A549 (cell line): ENCODE data around the gene DMRTC2. TPM values are rescaled to one million over a fixed set of nuclear protein-coding genes. Genes with fewer than 3 reads are reported as not detected.

Experiments used
- ATAC-seq, 2 experiments: fragments of 200-7000 bp in 1 of 2; fragments of >200 bp in 1 of 2; cut with Nextera tagmentation in 1 of 2; cut with Tn5 transposase in 1 of 2; 3 replicates each; pipeline versions ENCODE4 v1.8.0 to v1.9.1; 2018 to 2020; ENCODE audit warnings: mild to moderate bottlenecking in 1 of 2, moderate library complexity in 1 of 2
- CTCF ChIA-PET: fragments of 300-600 bp; sonication (Branson Sonifier 250); formaldehyde crosslinking; extraction: SDS; loops from one replicate; lab custom pipeline; 2021; ENCODE audit warnings: antibody characterized with exemption, inconsistent platforms; lab: Yijun Ruan, JAX
- POLR2A ChIA-PET: fragments of 350-600 bp; formaldehyde crosslinking; extraction: SDS; loops from one replicate; lab custom pipeline; 2021; ENCODE audit warnings: antibody characterized with exemption, inconsistent platforms; lab: Yijun Ruan, JAX
- DNase-seq, 2 experiments: peaks; one replicate each; pipeline versions ENCODE4 v3.0.0 to v3.0.0-alpha.2; 2011 to 2016; ENCODE audit warnings: low read depth in 1 of 2, low spot score in 1 of 2
- FAIRE-seq: peaks from 2 replicates; lab custom pipeline; 2011; peaks lifted over from hg19 to GRCh38; lab: Jason Lieb, UNC
- H3K27ac ChIP-seq, 2 experiments: fragments of >200 bp; sonication (Bioruptor Twin); formaldehyde crosslinking; 3 replicates each; pipeline ENCODE4 v1.5.1; 2016 to 2017
- H3K4me1 ChIP-seq: fragments of >200 bp; sonication (Bioruptor Twin); formaldehyde crosslinking; 3 replicates; pipeline ENCODE4 v1.6.1; 2016
- H3K4me2 ChIP-seq: fragments of >200 bp; sonication (Bioruptor Twin); formaldehyde crosslinking; 3 replicates; pipeline ENCODE4 v1.6.1; 2016
- H3K4me3 ChIP-seq: fragments of >200 bp; sonication (Bioruptor Twin); formaldehyde crosslinking; 3 replicates; pipeline ENCODE4 v1.5.1; 2016
- H3K9me3 ChIP-seq: fragments of >200 bp; sonication (Bioruptor Twin); formaldehyde crosslinking; 3 replicates; pipeline ENCODE4 v1.6.1; 2016
- BHLHE40 ChIP-seq: IDR thresholded peaks from 2 replicates; pipeline ENCODE4 v1.6.1; 2012; ENCODE audit warnings: low read depth, low read length, inconsistent platforms
- CBX2 ChIP-seq: fragments of 200-600 bp; sonication (generic); IDR thresholded peaks from 2 replicates; pipeline ENCODE4 v1.6.1; 2016; ENCODE audit warnings: low read depth, mild to moderate bottlenecking, borderline replicate concordance
- CBX8 ChIP-seq: fragments of 200-600 bp; sonication (generic); IDR thresholded peaks from 2 replicates; pipeline ENCODE4 v1.6.1; 2016
- CEBPB ChIP-seq, 2 experiments: fragments of >200 bp in 1 of 2; sonication (Bioruptor Twin) in 1 of 2; formaldehyde crosslinking in 1 of 2; IDR thresholded peaks; 2 replicates each; pipeline ENCODE4 v1.6.1; 2012 to 2016
- EHF ChIP-seq: fragments of 250-450 bp; sonication (Bioruptor Pico); IDR thresholded peaks from 2 replicates; pipeline ENCODE4 v1.5.0; 2020; ENCODE audit warnings: mild to moderate bottlenecking
- EHMT2 ChIP-seq: fragments of 200-600 bp; sonication (generic); IDR thresholded peaks from 2 replicates; pipeline ENCODE4 v1.6.1; 2016; ENCODE audit warnings: antibody characterized with exemption, low read depth, mild to moderate bottlenecking, moderate library complexity
- EP300 ChIP-seq, 2 experiments: fragments of >200 bp; sonication (Bioruptor Twin); formaldehyde crosslinking; IDR thresholded peaks; 2 replicates in 1 of 2; 3 replicates in 1 of 2; pipeline ENCODE4 v1.6.1; 2016 to 2017
- ESRRA ChIP-seq: fragments of 150-350 bp; IDR thresholded peaks from 2 replicates; pipeline ENCODE4 v1.6.1; 2014; ENCODE audit warnings: mild to moderate bottlenecking, low read length, borderline replicate concordance
- GATA3 ChIP-seq: IDR thresholded peaks from 2 replicates; pipeline ENCODE4 v1.6.1; 2012; ENCODE audit warnings: borderline replicate concordance
- HEYL ChIP-seq: fragments of 250-450 bp; sonication (Bioruptor Pico); IDR thresholded peaks from 2 replicates; pipeline ENCODE4 v1.8.0; 2021; ENCODE audit warnings: mild to moderate bottlenecking, moderate library complexity
- HOXA7 ChIP-seq: fragments of 250-450 bp; sonication (Bioruptor Pico); IDR thresholded peaks from 2 replicates; pipeline ENCODE4 v1.5.0; 2020; ENCODE audit warnings: mild to moderate bottlenecking, moderate library complexity
- HOXB13 ChIP-seq: fragments of 250-450 bp; sonication (Bioruptor Pico); IDR thresholded peaks from 2 replicates; pipeline ENCODE4 v1.5.0; 2020; ENCODE audit warnings: low read depth, mild to moderate bottlenecking, moderate library complexity
- HOXB5 ChIP-seq: fragments of 250-450 bp; sonication (Bioruptor Pico); IDR thresholded peaks from 2 replicates; pipeline ENCODE4 v1.5.0; 2020; ENCODE audit warnings: mild to moderate bottlenecking, moderate library complexity
- KDM5A ChIP-seq: fragments of 200-600 bp; sonication (generic); IDR thresholded peaks from 2 replicates; pipeline ENCODE4 v1.6.1; 2016; ENCODE audit warnings: antibody characterized with exemption, mild to moderate bottlenecking
- MAZ ChIP-seq: fragments of 150-350 bp; IDR thresholded peaks from 2 replicates; pipeline ENCODE4 v1.6.1; 2014; ENCODE audit warnings: antibody characterized with exemption, low read depth, low read length, borderline replicate concordance
- MYC ChIP-seq: IDR thresholded peaks from 2 replicates; pipeline ENCODE4 v1.6.1; 2012; ENCODE audit warnings: mild to moderate bottlenecking, inconsistent platforms, low read length, improper control_type of control experiment, borderline replicate concordance
- NPAS2 ChIP-seq: fragments of 250-450 bp; sonication (Bioruptor Pico); IDR thresholded peaks from 2 replicates; pipeline ENCODE4 v1.8.0; 2022; ENCODE audit warnings: mild to moderate bottlenecking, moderate library complexity, borderline replicate concordance
- NR3C1 ChIP-seq: fragments of >200 bp; sonication (Bioruptor Twin); formaldehyde crosslinking; IDR thresholded peaks from 3 replicates; pipeline ENCODE4 v1.6.1; 2017
- RCOR1 ChIP-seq: fragments of 150-350 bp; IDR thresholded peaks from 2 replicates; pipeline ENCODE4 v1.6.1; 2014; ENCODE audit warnings: antibody characterized with exemption, low read length, low read depth
- RNF2 ChIP-seq: fragments of 200-600 bp; sonication (generic); IDR thresholded peaks from 2 replicates; pipeline ENCODE4 v1.6.1; 2016; ENCODE audit warnings: low read depth, mild to moderate bottlenecking, antibody characterized with exemption, moderate library complexity, borderline replicate concordance
- TFCP2L1 ChIP-seq: fragments of 250-450 bp; sonication (Bioruptor Pico); IDR thresholded peaks from 2 replicates; pipeline ENCODE4 v1.5.0; 2021; ENCODE audit warnings: mild to moderate bottlenecking
- ZC3H11A ChIP-seq: fragments of 450-650 bp; IDR thresholded peaks from 2 replicates; pipeline ENCODE4 v1.6.1; 2014; ENCODE audit warnings: antibody characterized with exemption, mild to moderate bottlenecking
- WGBS: methylation state at CpG from one replicate; pipeline ENCODE4 v1.1.6; 2017; ENCODE audit errors: missing lambda C conversion rate; 5-methylcytosine and 5-hydroxymethylcytosine counted together
- polyA plus RNA-seq, 4 experiments: library from polyadenylated mRNA; depleted of rRNA in 3 of 4; stranded (reverse); fragments of >200 nt; fragmentation: RNase III in 1 of 4; extraction: RNeasy Plus Mini Kit Qiagen cat#74134 plus additional on column Dnase treatment in 1 of 4; gene quantifications; 2 replicates in 3 of 4; 3 replicates in 1 of 4; pipeline ENCODE4 v1.2.3, GENCODE V29; 2011 to 2017
- TF ChIP-seq, protein P1 (sequence below): fragments of 200-600 bp; sonication (generic); IDR thresholded peaks from 2 replicates; pipeline ENCODE4 v1.6.1; 2016; ENCODE audit warnings: antibody characterized with exemption, mild to moderate bottlenecking, moderate library complexity
- TF ChIP-seq, protein P2 (sequence below): fragments of 250-450 bp; sonication (Bioruptor Pico); IDR thresholded peaks from 2 replicates; pipeline ENCODE4 v1.5.0; 2020; ENCODE audit warnings: low read depth, mild to moderate bottlenecking, moderate library complexity
- TF ChIP-seq, protein P3 (sequence below): IDR thresholded peaks from 2 replicates; pipeline ENCODE4 v1.6.1; 2012
- TF ChIP-seq, protein P4 (sequence below): fragments of >200 bp; sonication (Bioruptor Twin); formaldehyde crosslinking; IDR thresholded peaks from 3 replicates; pipeline ENCODE4 v1.6.1; 2016

DMRTC2 gene
- polyA plus RNA-seq, 2 of the 4 experiments (the other 2 are of a cell fraction), result not detected

DNA sequence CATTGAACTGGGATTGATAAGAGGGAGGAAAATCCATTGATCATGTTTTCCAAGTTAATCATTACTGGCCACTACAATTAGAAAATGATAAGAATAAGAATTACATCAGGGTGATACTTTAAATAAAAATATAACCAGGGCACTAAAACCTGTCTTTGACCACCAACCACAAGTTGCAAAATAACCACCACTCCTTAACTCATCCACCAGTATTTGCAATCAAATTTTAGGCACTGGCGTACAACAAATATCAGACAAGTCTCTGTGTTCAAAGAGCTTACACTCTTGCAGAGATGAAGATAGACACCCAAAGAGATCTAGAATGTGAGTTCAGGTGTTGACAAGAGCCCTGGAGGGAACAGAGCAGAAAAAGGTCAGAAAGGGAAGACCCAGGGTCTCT, 47.9 kb upstream of the DMRTC2 start:
- no peak for TF ChIP-seq CEBPB (IDR thresholded peaks at IDR 0.05)
- no peak for TF ChIP-seq EP300 (IDR thresholded peaks at IDR 0.05)
- TF ChIP-seq NR3C1, result no peak
- no peak for TF ChIP-seq TFCP2L1 (CRISPR knock-in tag)
- Histone ChIP-seq H3K4me1 (0 out of 3 replicates have a peak, but pooled peaks cover 11% of the 10 kb centered on the region), H3K27ac (no peak overlapping the region), H3K4me2 (no peak overlapping the region), H3K9me3 (peaks cover 8% of the 10 kb centered on the region), H3K4me3 (no peak overlapping the region)
- FAIRE-seq, result peak; percentile 92
- WGBS, result 74% methylated on average over 1 of the region's 1 CpG
- ChIA-PET CTCF (interaction anchor here (1.9 to 19.4 kb wide), 7 partner anchors 16 to 156 kb away, joined by 10 to 428 read pairs (median 78); partner anchors contain the start of genes CEACAM5, DMRTC2 and LYPD4), POLR2A (no interaction called here)
- ATAC-seq, result no peak
- no peak for DNase-seq

DNA sequence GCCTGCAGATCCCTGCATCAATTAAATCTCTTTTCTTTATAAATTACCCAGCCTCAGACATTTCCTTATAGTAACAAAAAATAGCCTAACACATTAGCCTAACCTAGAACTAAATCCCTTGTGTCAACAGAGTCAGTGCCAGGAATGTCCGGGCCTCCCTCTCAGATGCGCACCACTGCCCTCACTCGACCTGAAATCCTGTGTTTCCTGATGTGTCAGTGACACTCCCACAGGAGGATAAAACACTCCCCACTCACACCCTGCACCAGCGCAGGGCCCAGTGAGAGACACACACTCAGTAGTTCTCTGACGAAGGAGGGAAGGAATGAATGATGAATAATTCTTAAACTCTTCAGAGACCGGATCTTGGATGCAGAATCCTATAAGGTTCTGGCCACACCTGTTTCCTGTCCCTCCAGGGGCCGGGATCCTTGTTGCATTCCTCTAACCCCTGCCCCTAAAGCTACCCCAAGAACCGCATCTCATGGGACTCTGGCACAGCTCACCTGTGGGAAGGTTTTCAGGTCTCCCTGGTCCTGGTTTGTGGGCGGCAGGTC, 45.3 kb upstream of the DMRTC2 start:
- ATAC-seq (no peak), FAIRE-seq (no peak), DNase-seq (peak in 1 of 2 experiments; percentile 27)
- Histone ChIP-seq H3K4me3 (no peak overlapping the region), H3K9me3 (peaks cover 10% of the 10 kb centered on the region), H3K4me1 (0 out of 3 replicates have a peak, but pooled peaks cover 5% of the 10 kb centered on the region), H3K4me2 (0 out of 3 replicates have a peak overlapping the region, but pooled peaks have one; percentile 5), H3K27ac (no peak overlapping the region)
- ChIA-PET POLR2A (no interaction called here), CTCF (interaction anchor here (1.3 to 19.4 kb wide), 7 partner anchors 14 to 93 kb away, joined by 3 to 428 read pairs (median 10); partner anchors contain the start of gene CEACAM6)
- WGBS, result 29% methylated on average over 9 of the region's 9 CpGs
- TF ChIP-seq MAZ, result no peak
- TF ChIP-seq CBX2, result no peak
- TF ChIP-seq HOXB13 (CRISPR knock-in tag), result no peak
- TF ChIP-seq RNF2, result no peak
- TF ChIP-seq CBX8, result no peak
- TF ChIP-seq, protein P1, sequence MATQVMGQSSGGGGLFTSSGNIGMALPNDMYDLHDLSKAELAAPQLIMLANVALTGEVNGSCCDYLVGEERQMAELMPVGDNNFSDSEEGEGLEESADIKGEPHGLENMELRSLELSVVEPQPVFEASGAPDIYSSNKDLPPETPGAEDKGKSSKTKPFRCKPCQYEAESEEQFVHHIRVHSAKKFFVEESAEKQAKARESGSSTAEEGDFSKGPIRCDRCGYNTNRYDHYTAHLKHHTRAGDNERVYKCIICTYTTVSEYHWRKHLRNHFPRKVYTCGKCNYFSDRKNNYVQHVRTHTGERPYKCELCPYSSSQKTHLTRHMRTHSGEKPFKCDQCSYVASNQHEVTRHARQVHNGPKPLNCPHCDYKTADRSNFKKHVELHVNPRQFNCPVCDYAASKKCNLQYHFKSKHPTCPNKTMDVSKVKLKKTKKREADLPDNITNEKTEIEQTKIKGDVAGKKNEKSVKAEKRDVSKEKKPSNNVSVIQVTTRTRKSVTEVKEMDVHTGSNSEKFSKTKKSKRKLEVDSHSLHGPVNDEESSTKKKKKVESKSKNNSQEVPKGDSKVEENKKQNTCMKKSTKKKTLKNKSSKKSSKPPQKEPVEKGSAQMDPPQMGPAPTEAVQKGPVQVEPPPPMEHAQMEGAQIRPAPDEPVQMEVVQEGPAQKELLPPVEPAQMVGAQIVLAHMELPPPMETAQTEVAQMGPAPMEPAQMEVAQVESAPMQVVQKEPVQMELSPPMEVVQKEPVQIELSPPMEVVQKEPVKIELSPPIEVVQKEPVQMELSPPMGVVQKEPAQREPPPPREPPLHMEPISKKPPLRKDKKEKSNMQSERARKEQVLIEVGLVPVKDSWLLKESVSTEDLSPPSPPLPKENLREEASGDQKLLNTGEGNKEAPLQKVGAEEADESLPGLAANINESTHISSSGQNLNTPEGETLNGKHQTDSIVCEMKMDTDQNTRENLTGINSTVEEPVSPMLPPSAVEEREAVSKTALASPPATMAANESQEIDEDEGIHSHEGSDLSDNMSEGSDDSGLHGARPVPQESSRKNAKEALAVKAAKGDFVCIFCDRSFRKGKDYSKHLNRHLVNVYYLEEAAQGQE, result no peak
- TF ChIP-seq KDM5A, result no peak

DNA sequence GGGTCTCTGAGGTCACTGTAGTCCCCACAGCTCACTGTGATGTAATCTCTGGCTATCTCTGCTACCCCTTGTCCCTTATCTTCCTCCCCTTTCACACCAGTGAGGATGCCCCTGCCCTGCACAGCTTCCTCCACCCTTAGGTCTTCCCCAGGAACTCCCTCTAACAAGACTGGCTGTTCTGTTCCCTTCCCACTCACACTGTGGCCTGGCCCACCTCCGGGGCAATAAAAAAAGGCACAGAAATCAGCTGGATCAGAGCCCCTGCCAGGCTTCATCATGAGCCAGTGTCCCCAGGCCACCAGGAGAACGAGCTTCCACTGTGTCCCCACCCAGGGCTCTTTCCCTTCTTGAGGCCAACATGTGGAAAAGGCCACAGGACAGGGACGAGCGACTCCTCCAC, 43.8 kb upstream of the DMRTC2 start:
- ChIA-PET POLR2A (no interaction called here), CTCF (interaction anchor here (1.1 to 19.4 kb wide), 10 partner anchors 7 to 159 kb away, joined by 3 to 428 read pairs (median 11); partner anchors contain the start of genes CEACAM3 and CEACAM6)
- H3K4me3 ChIP-seq, result no peak overlapping the region
- no peak for FAIRE-seq
- no peak overlapping the region for H3K4me2 ChIP-seq
- H3K27ac ChIP-seq, result no peak overlapping the region
- H3K9me3 ChIP-seq, result peaks cover 10% of the 10 kb centered on the region
- no peak for DNase-seq
- ATAC-seq, result no peak
- 0 out of 3 replicates have a peak, but pooled peaks cover 5% of the 10 kb centered on the region for H3K4me1 ChIP-seq
- TF ChIP-seq EHF (CRISPR knock-in tag) (no peak), ZC3H11A (no peak), NPAS2 (CRISPR knock-in tag) (no peak), ESRRA (no peak), HOXA7 (no peak), HOXB5 (CRISPR knock-in tag) (no peak), BHLHE40 (no peak), EHMT2 (no peak), RCOR1 (no peak), MYC (no peak), HEYL (CRISPR knock-in tag) (no peak), TFCP2L1 (CRISPR knock-in tag) (no peak), CBX8 (no peak), EP300 (IDR thresholded peaks at IDR 0.05) (no peak), CEBPB (IDR thresholded peaks at IDR 0.05) (no peak), GATA3 (no peak)
- TF ChIP-seq, protein P2, sequence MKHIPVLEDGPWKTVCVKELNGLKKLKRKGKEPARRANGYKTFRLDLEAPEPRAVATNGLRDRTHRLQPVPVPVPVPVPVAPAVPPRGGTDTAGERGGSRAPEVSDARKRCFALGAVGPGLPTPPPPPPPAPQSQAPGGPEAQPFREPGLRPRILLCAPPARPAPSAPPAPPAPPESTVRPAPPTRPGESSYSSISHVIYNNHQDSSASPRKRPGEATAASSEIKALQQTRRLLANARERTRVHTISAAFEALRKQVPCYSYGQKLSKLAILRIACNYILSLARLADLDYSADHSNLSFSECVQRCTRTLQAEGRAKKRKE (CRISPR knock-in tag), result no peak
- TF ChIP-seq, protein P3, sequence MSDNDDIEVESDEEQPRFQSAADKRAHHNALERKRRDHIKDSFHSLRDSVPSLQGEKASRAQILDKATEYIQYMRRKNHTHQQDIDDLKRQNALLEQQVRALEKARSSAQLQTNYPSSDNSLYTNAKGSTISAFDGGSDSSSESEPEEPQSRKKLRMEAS, result no peak
- TF ChIP-seq, protein P4, sequence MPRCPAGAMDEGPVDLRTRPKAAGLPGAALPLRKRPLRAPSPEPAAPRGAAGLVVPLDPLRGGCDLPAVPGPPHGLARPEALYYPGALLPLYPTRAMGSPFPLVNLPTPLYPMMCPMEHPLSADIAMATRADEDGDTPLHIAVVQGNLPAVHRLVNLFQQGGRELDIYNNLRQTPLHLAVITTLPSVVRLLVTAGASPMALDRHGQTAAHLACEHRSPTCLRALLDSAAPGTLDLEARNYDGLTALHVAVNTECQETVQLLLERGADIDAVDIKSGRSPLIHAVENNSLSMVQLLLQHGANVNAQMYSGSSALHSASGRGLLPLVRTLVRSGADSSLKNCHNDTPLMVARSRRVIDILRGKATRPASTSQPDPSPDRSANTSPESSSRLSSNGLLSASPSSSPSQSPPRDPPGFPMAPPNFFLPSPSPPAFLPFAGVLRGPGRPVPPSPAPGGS, result no peak
- WGBS, result 28% methylated on average over 4 of the region's 4 CpGs
